Stimulated activated CD4-positive, alpha-beta T cell treated with anti-CD3 and anti-CD28 coated beads, Interleukin-15, amount 100 ng/mL, for 1 hour (primary cell): ENCODE results near the gene ABCD4.

Experiments used
- DNase-seq, 2 donors: peaks; one replicate each; pipeline ENCODE4 v3.0.0-alpha.2; 2020; ENCODE audit warnings: low read depth in 1 of 2, low spot score in 1 of 2

ABCD4 gene

DNA sequence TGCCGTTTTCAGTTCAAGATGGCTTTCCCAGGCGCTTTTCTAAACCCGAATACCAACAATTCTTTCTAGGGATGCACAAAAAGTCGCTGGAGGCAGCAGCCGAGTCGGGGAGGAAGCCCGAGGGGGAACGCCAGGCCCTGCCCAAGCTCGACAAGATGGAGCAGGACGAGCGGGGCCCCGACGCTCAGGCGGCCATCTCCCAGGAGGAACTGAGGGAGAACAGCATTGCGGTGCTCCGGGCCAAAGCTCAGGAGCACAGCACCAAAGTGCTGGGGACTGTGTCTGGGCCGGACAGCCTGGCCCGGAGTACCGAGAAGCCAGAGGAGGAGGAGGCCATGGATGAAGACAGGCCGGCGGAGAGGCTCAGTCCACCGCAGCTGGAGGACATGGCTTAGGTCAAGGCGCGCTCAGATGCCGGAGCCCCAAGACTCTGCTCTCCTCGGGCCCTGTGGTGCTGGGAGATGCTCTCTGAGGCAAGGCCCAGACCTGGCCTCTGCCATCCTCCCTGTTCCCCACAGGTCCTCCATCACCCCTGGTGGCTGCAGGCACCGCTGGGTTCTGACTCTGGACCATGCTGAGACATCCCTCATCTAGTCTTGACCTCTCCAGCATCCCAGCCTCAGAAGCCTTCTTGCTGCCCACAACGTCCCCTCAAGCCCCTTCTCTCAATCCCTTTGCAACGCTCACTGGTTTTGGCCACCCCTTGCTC is 42.1 kb downstream of the ABCD4 start:
- DNase-seq, result no peak

DNA sequence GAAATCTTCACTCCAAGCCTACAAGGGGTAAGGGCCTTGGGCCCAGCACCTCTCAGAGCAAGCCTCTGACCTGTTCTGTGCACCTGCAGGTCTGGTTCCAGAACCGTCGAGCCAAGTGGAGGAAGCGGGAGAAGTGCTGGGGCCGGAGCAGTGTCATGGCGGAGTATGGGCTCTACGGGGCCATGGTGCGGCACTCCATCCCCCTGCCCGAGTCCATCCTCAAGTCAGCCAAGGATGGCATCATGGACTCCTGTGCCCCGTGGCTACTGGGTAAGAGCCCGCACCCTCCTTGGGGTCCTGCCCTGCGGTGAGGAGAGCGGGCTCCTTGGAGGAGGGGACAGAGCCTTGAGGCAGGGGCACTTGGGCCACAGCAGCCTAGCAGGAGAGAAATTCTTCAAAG is 43.2 kb downstream of the ABCD4 start:
- DNase-seq, result no peak

DNA sequence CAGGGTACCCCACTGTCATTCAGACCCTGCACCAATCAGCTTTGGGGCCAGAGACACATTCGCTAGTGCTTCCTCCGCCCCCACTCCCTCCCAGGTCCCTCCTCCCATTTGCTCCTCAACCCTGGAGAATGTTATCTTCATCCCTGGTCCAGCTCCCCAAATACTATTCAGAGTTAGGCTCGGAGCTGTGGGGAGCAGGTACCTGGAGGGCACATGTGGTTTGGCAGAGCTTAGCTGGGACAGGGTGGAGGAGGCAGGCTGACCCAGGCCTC is 44.0 kb downstream of the ABCD4 start:
- no peak for DNase-seq

DNA sequence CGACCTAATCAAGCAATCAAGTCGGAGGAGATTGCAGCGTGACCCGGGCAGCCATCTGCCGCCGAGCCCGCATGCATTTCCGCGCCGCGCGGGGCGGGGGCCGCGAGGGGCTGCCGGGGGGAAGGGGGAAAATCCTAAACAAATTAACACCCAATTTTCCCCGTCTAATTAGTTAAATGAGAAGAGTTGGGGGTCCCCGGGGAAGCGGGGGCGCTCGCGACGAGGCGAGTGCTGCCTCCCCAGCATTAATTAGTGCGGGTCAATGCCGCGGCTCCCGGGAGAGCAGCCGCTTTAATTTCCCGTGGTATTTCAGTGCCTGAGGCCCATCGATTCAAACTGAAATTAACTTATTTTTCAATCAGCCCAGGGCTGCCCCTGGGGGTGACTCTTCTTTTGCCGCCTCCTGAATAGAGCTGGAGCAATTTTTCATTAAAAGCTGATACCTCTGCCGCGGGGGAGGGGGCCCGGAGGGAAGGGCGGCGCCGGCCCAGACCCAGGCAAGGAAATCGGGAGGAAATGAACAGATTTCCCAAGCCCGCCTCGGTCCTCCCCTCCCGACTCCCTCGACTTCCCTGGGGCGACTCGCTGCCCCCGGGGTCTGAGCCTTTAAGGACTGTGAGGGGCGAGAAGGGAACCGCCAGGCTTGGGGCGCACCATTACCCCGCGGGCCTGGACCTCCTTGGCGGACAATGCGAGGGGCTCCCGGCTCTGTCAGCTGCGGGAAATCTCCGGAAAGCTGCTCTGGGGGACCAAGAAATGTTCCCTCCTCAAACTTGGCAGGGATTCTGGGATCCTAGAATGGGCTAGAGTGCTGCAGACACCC is 44.6 kb downstream of the ABCD4 start:
- DNase-seq, result no peak

DNA sequence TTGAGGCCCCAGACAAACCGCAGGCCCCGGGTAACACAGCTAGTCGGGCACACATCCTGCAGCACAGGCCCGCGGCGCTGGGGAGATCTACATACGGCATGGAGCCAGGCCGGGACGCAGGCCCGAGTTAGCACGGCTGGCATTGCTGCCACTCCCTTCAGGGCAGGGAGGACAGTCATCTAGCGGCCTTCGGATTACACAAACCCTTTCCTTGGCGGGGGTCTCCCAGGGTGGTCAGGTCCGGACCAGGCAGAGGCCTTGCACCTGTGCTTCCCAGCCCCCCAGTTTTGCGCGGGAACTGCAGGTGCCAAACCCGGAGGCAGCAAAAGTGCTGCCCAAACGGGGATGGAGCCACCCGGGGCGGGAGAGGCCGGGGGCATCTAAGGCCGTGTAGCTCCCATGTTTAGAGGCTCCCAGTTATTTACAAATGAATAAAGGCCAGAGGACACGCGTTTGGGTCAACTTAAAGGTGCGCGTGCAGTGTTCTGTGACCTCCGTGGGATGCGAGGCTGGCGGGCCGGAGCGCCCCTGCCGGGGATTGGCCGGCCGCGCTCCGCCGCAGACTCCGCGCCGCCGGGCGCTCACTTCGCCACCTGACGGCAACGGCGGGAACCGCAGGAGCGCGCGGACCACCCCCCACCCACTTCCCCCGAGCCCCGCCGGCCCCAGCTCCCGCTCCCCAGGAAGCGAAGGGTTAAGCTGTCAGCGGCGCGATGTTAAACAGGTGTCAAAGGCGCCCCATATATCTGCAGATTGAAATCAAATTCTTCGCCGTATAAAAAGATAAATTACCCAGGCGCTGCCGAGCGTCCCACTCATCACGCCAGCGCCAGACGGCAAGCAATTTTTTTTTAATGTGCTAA is 45.4 kb downstream of the ABCD4 start:
- peak; percentile 23 to 65 for DNase-seq

DNA sequence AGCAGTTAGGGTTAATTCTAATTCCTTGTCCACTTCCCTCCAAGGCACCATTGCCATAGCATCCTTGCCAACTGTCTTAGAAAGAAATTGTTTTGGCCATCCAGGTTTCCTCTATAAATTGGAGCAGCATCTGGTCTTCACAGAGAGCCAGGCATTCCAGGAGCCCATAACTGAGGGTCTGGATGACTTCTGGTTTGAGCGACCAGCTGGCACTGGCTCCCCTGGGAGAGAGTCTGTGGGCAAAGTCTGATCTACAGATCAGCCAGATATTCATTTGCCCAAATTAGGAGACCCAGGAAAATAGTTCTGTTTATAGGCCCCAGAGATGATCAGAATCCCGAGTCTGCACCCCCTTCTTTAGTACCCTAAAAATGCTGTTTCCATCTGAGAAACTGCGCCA is 47.5 kb downstream of the ABCD4 start:
- no peak for DNase-seq

DNA sequence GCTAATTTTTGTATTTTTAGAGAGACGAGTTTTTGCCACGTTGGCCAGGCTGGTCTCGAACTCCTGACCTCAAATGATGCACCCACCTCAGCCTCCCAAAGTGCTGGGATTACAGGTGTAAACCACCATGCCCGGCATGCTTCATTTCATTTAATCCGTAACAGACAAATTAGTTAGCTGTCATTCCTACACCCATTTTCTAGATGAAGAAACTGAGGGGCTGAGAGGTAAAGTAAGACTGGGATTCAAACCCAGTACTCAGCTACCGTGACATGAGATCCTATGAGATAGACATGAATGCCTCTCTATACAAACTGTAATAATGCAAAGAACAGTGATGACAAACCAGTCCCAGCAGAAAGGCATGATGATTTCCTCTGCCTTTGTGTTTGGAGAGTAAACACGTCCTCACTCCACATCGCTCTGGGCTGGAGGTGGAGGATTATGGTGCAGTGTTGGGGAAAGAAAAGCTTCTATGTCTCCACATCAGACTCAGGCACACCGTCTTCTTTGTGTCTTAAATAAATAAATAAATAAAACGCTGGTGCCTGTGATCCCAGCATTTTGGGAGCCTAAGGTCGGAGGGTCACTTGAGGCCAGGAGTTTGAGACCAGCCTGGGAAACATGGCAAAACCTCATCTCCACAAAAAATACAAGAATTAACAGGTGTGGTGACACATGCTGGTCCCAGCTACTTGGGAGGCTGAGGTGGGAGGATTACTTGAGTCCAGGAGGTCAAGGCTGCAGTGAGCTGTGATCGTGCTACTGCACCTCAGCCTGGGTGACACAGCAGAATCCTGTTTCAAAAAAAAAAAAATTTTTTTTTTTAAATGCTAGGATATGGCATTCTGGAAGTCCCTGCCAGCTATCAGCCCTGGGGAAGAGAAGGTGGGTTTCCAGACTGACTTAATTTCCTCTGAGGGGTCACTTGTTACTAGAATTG is 53.0 kb downstream of the ABCD4 start:
- DNase-seq, result no peak

DNA sequence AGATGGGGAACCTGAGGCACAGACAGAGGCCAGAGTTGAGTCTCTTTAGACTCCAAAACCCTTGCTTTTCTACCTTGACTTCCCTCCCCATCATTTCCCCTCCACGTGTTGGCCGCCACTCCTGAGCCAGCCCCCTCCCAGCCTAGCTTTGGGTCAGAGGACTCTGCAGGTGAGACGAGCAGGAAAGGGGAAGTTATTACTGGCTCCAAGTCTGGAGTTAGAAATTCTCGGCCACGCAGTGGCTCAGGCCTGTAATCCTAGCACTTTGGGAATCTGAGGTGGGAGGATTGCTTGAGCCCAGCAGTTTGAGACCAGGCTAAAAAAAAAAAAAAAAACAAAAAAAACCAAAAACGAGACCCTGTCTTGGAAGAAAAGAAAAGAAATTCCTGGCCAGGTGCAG is 54.7 kb downstream of the ABCD4 start:
- DNase-seq, result no peak

DNA sequence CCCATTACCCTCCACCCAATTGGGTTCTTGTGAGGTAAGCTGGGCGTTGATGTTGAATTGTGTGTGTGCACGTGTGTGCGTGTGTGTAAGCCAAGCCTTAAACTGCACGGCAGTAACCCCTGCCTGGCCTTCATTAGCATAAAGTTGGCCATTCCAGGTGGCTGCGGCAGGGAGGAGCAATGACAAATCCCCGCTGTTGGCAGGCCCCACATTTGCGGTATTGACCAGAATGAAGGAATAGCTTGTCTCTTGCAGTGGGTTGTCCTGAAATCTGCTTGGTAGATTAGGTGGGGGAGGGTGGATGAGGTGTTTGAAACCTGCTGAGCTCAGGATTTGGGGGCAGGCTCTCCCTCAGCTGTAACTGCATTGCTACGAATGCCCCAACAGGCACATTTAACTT is 56.2 kb downstream of the ABCD4 start:
- DNase-seq, result no peak

DNA sequence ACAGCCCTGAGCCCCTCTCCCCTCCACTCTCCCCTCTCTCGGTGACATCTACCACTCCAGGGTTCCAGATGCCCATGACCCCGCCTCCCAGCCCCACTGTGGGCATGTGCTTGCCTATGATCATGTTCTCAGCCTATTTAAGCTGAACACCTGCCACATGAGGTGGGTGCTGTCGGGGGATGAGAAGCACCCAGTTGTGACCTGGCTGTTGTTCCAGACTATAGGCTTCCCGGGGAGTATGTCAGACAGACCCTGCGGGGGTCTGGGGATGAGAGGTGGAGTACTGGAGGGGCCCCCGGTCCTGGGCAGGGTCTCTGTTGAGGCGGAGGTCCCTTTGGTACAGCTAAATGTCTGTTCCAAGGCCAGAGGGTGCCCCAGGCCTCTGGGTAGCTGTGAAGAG is 57.4 kb downstream of the ABCD4 start:
- DNase-seq, result no peak

DNA sequence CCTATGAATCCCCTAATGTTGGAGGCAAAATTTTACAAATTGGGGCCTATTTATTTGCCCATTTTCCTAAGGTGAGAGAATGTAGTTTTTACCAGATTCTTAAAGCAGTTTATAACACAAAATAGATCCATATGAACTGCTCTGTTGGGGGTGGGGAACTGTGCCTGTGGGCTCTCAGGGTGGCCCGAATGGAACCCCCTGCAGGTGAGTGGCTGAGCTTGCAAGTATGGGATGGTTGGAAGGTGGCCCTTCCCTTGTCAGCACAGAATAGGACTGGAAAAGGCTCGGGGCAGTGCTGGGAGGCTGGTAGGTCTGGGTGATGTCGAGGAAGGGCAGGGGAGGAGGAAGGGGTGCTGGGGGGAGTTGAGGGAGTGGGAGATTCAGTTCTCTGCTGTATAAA is 58.6 kb downstream of the ABCD4 start:
- DNase-seq, result no peak

DNA sequence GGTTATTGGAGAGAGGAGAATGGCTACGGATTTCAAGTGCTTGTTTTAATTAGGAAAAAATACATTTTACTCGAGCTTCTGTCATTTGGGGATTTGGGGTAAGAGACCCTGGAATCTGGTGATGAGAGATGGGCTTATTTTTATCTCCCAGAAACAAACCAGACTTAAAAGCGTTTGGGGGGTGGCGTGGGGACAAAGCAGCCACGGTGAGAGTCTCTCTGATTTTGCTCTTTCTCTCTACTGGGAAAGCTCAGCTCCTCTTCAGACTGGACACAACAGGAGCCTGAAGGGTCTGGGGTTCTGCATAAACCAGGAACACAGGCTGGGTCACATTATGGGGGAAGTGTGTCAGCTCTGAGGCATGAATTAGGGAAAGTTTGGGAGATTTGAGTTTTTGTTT is 59.7 kb downstream of the ABCD4 start:
- DNase-seq, result no peak

DNA sequence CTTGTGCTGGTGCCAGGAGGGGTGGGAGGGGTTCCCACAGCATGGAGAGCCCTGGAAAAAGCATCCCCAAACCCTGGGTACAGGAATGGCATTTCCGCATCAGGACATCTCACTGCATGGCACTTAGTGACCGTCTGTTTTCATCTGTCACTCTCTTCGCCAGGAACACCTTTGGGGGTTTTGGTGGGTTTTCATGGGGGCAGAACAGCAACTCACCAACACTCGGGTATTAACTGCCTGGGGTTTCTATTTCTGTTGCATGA is 60.0 kb downstream of the ABCD4 start:
- no peak for DNase-seq

DNA sequence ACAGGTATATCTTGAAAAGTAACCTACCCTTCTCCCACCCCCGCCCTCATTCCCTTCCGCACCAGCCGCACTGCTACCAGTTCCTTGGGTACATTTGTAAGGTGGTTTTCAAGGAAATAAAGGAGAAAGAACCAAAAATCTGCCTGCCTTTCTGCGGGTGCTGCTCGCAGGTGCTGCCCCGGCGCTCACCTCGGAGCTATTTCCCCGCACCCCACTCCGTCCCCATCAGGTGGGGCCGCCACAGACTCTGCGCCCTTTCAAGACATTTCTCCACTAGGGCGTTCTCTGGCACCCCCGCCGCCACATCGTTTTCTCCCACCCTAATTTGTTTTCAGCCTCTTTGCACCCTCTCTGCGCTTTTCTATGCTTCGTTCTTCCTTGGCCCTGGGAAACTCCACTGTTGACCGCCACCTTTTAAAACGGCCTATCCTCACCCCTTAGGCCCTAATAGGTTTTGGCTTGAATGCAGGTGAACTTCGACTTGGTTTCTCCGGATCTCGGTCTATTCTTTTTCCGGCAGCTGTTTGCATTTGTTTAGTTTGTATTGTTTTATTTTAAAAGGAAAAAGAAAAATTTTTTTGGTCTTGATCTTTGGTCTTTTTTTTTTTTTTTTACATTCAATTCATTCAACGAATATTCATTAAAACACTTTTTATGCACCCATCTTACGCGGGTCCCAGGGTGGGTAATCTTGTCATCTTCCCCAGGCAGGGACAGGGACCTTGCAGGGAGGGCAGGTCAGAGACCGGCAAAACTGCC is 60.5 kb downstream of the ABCD4 start:
- DNase-seq, result no peak

DNA sequence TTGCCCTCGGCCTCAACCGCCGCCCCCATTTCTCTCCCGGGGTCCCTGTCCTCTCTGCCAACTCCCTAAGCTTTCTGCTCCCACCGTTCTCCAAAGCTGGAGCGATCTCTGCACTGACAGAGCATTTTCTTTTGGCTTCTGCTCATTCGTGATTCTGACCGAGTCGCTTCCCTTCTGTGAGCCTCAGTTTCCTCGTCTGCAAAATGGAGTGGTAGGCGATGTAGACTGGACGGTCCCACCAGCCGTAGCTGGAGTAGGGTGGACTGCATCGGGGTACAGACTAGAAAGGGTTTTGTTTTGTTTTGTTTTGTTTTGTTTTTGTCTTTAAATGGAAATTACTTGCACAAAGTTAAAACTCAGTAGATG is 61.1 kb downstream of the ABCD4 start:
- no peak for DNase-seq

DNA sequence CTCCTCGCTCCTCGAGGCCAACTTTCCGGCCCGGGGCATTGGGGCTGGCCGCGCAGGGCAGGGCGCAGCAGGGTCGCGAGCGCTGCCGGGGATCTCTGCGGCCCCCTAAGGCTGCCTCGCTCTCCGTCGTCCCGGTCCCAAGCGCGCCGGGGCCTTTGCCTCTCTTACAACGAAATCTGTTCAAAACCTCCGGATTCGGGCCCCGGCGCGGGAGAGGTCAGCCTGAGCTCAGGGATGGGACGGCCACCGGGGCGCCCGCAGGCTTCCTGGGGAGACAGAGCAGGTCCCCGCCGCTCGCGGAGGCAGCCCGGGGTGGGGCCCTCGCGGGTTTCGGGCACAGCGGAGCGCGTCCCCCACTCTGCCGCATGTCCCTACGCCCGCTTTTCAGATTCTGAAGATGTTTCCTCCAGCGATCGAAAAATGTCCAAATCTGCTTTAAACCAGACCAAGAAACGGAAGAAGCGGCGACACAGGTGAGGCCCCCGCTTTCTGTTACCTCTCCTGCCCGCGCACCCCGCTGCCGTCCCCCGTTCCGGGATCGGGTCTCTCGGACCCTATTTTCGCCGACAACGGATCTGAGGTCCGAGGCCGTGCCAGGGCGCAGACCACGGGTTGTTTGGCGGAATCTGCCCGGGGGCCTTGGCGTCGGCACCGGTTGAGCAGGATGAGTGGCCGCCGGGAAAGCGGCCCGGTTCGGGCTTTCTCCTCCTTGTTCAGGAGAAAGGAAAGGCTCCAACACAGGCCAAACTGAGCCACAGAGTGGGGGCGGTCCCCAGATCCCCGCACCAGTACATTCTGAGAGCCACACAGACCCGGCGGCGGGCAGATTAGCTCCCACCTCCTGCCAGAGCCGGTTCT is 61.7 kb downstream of the ABCD4 start:
- DNase-seq, result no peak

DNA sequence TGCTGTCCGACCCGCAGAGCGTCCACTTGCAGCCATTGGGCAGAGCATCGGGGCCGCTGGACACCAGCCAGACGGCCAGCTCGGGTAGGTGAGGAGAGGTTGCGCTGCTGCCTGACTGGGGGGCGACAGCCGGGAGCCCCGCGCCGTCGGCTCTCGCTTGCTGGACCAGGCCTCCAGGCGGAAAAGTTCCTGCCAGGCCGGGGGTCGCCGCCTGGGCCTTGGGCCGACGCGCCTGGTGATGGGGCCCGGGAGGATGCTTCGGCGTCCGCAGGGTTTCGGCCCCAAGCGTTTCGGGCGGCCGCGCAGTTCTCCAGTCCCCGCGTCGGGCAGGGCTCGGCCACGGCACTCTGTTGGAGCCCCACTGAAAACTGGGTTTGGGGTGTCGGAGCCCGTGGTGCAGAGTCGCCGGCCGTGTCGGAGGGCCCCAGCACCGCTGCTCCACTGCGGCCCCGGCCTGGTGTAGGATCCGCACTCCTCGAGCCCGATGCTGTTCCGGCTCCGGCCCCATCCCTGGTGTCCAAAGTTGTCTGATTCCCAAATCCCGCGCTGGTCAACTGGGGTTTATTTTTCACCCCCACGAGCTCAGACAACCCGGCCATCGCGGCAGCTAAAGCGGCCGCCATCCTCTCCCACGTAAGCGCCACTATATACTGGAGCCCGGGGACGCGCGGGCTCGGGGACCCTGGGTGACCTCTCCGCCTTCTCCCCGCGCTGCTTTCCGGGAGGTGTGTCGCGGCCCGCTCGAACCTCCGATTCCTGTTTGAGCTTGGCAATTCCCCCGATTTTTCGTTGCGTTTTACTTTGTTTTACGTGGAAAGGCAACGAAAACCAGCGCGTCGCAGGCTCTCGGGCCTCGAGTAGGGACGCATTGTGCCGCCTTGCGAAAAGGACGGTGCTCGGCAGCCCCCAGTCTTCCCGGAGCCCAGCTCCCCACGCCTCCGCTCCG is 62.6 kb downstream of the ABCD4 start:
- DNase-seq, result no peak

DNA sequence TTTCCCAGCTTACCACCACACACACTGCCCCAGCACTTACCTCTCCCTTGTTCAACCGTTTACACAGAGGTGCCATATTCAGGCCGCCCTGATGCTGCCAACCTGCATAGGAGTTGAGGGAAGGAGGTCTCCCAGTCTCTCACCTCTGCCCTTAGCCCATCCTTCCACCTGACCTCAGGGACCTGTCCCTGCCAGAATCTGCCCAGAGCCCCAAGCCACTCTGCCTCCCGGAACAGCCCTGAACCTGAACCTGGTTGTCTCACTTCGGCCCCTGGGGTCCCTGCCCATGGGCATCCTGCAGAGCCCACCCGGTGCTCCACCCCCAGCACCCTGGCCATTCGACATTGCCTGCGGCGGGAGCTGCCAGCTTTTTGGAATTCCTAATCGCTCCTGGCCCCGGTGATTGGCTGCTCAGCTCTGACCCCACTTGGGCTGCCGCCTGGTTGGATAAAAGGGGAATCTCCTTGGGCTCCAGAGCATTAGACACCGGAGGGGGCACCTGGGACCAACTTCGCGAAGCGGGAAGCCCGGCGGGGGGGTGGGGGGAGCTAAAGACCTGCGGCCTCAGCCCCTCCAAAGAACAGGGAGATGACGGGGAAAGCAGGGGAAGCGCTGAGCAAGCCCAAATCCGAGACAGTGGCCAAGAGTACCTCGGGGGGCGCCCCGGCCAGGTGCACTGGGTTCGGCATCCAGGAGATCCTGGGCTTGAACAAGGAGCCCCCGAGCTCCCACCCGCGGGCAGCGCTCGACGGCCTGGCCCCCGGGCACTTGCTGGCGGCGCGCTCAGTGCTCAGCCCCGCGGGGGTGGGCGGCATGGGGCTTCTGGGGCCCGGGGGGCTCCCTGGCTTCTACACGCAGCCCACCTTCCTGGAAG is 63.5 kb downstream of the ABCD4 start, which contains the start of gene VSX2:
Gene VSX2 (plus strand): TSS at position 476 of the 874 bp plus-strand sequence. CDS start 113 bp downstream, at position 589.
- no peak for DNase-seq
